VCaP (cell line): ENCODE results near the gene FBXW11.

Experiments
- H3K27ac ChIP-seq: fragments of 450-650 bp; 2 replicates; pipeline ENCODE4 v1.5.1; 2017
- CTCF ChIP-seq: fragments of 450-650 bp; conservative IDR thresholded peaks from 2 replicates; pipeline ENCODE4 v1.5.1; 2017; ENCODE audit warnings: mild to moderate bottlenecking, moderate library complexity

Gene FBXW11

GRCh38 chr5:171975877-171976667 is 30.4 kb downstream of the FBXW11 start:
- H3K27ac ChIP-seq, result no peak overlapping the region
- no peak for TF ChIP-seq CTCF

GRCh38 chr5:171975262-171975876 is 31.1 kb downstream of the FBXW11 start:
- no peak overlapping the region for H3K27ac ChIP-seq
- no peak for TF ChIP-seq CTCF

- no peak overlapping the region for H3K27ac ChIP-seq
These were observed 35.6 kb downstream of the FBXW11 start for GRCh38 chr5:171970826-171971225.

GRCh38 chr5:171969288-171969880 is 37.1 kb downstream of the FBXW11 start:
- TF ChIP-seq CTCF, result no peak
- no peak overlapping the region for H3K27ac ChIP-seq

More at GRCh38 chr5:171970826-171971225, 35.6 kb downstream of the FBXW11 start:
- TF ChIP-seq CTCF, result no peak

- H3K27ac ChIP-seq, result no peak overlapping the region
These were observed 37.9 kb downstream of the FBXW11 start for GRCh38 chr5:171968531-171968930.

GRCh38 chr5:171966964-171967363 is 39.5 kb downstream of the FBXW11 start:
- H3K27ac ChIP-seq, result no peak overlapping the region
- no peak for TF ChIP-seq CTCF

More at GRCh38 chr5:171968531-171968930, 37.9 kb downstream of the FBXW11 start:
- no peak for TF ChIP-seq CTCF

GRCh38 chr5:171966270-171966669 is 40.2 kb downstream of the FBXW11 start:
- no peak for TF ChIP-seq CTCF
- H3K27ac ChIP-seq, result no peak overlapping the region
